Endodermal cell (in vitro differentiated cells): ENCODE measurements around the gene RBMS1. TPM values are rescaled to one million over a fixed set of nuclear protein-coding genes. Genes with fewer than 3 reads are reported as not detected.

Source experiments
- DNase-seq: peaks from one replicate; pipeline ENCODE4 v3.0.0-alpha.2; 2017
- H3K27ac ChIP-seq: 2 replicates; pipeline ENCODE4 v1.5.1; 2013; ENCODE audit warnings: mild to moderate bottlenecking, low read depth, low read length, moderate library complexity
- H3K27me3 ChIP-seq: 2 replicates; pipeline ENCODE4 v1.6.1; 2013; ENCODE audit warnings: mild to moderate bottlenecking, low read length, moderate library complexity; ENCODE audit not compliant: insufficient read depth, control insufficient read depth, poor library complexity, severe bottlenecking
- H3K36me3 ChIP-seq: 2 replicates; pipeline ENCODE4 v1.7.0; 2013; ENCODE audit warnings: mild to moderate bottlenecking, low read length, moderate library complexity; ENCODE audit not compliant: control insufficient read depth, insufficient read depth
- H3K4me1 ChIP-seq: one replicate; pipeline ENCODE4 v1.7.0; 2013; ENCODE audit warnings: low read length; ENCODE audit not compliant: control insufficient read depth, insufficient read depth
- H3K4me3 ChIP-seq: 2 replicates; pipeline ENCODE4 v1.5.1; 2013; ENCODE audit warnings: mild to moderate bottlenecking, low read length, moderate library complexity
- H3K9ac ChIP-seq: 2 replicates; pipeline ENCODE4 v1.6.1; 2013; ENCODE audit warnings: mild to moderate bottlenecking, low read length, moderate library complexity; ENCODE audit not compliant: poor library complexity, severe bottlenecking; ENCODE audit errors: extremely low read depth
- H3K9me3 ChIP-seq: 2 replicates; pipeline ENCODE4 v1.6.1; 2013; ENCODE audit warnings: mild to moderate bottlenecking, low read length, moderate library complexity; ENCODE audit not compliant: control insufficient read depth
- H3K27ac Mint-ChIP-seq: 2 replicates; pipeline ENCODE4 v1.8.0; 2020; ENCODE audit warnings: mixed read lengths
- H3K27me3 Mint-ChIP-seq: 2 replicates; pipeline ENCODE4 v1.8.0; 2021; ENCODE audit warnings: mild to moderate bottlenecking, mixed read lengths; ENCODE audit not compliant: insufficient read depth
- H3K36me3 Mint-ChIP-seq: 2 replicates; pipeline ENCODE4 v1.8.0; 2020; ENCODE audit warnings: low read depth, mixed read lengths
- H3K4me1 Mint-ChIP-seq: 2 replicates; pipeline ENCODE4 v1.8.0; 2020; ENCODE audit warnings: mixed read lengths
- H3K4me3 Mint-ChIP-seq: 2 replicates; pipeline ENCODE4 v1.8.0; 2020; ENCODE audit warnings: mild to moderate bottlenecking, moderate library complexity, mixed read lengths
- H3K9me3 Mint-ChIP-seq: 2 replicates; pipeline ENCODE4 v1.8.0; 2020; ENCODE audit warnings: mild to moderate bottlenecking, mixed read lengths
- WGBS, 2 experiments: methylation state at CpG; one replicate each; pipeline versions ENCODE4 v1.1.5 to v1.1.7; 2013; ENCODE audit warnings: missing lambda C conversion rate in 2 of 2, mixed read lengths in 1 of 2; ENCODE audit not compliant: insufficient coverage in 1 of 2, insufficient read length in 1 of 2; 5-methylcytosine and 5-hydroxymethylcytosine counted together
- total RNA-seq, 2 donors: library from RNA; stranded (reverse); fragmentation: NEBNext Ultra II Directional in 1 of 2; extraction: Animal tissue kit (Norgen Biotek cat#: 25700) in 1 of 2; gene quantifications; 2 replicates in 1 of 2; 3 replicates in 1 of 2; pipeline ENCODE4 v1.2.1, GENCODE V29; 2021
- TF ChIP-seq, protein P1 (sequence below): fragments of 200-600 bp; sonication (generic); conservative IDR thresholded peaks from 2 replicates; pipeline ENCODE4 v1.5.0; 2021; ENCODE audit warnings: antibody characterized with exemption, mild to moderate bottlenecking

Gene RBMS1
- total RNA-seq, 2 donors from 2014 or later = 90.7 to 124 TPM

DNA sequence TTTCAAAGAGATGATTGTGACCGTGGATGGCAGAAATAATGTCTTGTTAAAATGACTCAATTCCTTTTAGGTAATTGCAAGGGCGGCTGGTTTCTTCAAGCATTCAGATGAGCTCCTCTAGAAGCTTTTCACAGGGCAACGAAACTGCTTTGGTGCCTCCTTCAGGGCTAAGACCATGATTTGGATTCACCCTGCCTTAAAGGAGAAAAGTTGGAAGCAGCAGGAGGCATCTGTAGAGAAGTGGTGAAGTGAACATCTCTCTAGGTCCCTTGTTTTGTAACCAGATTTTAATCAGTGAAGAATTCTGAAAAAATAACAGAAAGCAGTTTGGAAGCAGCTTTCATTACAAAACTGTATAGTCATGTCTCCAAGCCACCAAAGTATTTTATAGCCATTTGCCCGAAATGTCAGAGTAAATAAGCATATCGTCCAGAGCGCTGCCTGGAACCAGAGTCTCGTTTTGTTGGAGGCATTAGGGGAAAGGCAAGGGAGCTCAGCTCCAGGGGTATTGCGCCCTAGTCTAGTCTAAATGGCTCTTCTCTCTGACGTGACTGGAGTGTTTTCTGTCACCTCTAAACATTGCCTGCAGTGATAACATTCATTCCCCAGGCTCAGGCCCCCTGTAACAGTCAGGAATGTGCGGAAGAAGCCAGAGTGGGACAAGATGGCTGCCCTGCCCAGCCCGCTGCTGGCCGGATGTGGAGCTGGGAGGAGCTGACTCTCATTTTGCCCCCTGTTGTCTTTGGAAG is 235.7 kb downstream of the RBMS1 start:
- H3K27ac ChIP-seq = no peak overlapping the region
- Mint-ChIP-seq H3K4me3 (no peak overlapping the region), H3K36me3 (no peaks in the 10 kb centered on the region), H3K27me3 (no peaks in the 10 kb centered on the region), H3K4me1 (no peaks in the 10 kb centered on the region), H3K27ac (no peak overlapping the region), H3K9me3 (no peaks in the 10 kb centered on the region)
- DNase-seq = no peak
- H3K4me1 ChIP-seq = no peaks in the 10 kb centered on the region
- H3K9ac ChIP-seq = no peak overlapping the region
- H3K27me3 ChIP-seq = no peaks in the 10 kb centered on the region
- no peaks in the 10 kb centered on the region for H3K36me3 ChIP-seq
- 93 to 96% methylated on average over 9 to 12 of the region's 12 CpGs for WGBS, 2 experiments
- TF ChIP-seq, protein P1, sequence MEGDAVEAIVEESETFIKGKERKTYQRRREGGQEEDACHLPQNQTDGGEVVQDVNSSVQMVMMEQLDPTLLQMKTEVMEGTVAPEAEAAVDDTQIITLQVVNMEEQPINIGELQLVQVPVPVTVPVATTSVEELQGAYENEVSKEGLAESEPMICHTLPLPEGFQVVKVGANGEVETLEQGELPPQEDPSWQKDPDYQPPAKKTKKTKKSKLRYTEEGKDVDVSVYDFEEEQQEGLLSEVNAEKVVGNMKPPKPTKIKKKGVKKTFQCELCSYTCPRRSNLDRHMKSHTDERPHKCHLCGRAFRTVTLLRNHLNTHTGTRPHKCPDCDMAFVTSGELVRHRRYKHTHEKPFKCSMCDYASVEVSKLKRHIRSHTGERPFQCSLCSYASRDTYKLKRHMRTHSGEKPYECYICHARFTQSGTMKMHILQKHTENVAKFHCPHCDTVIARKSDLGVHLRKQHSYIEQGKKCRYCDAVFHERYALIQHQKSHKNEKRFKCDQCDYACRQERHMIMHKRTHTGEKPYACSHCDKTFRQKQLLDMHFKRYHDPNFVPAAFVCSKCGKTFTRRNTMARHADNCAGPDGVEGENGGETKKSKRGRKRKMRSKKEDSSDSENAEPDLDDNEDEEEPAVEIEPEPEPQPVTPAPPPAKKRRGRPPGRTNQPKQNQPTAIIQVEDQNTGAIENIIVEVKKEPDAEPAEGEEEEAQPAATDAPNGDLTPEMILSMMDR = no peak
- H3K4me3 ChIP-seq = no peak overlapping the region
- H3K9me3 ChIP-seq = peaks cover 5% of the 10 kb centered on the region

DNA sequence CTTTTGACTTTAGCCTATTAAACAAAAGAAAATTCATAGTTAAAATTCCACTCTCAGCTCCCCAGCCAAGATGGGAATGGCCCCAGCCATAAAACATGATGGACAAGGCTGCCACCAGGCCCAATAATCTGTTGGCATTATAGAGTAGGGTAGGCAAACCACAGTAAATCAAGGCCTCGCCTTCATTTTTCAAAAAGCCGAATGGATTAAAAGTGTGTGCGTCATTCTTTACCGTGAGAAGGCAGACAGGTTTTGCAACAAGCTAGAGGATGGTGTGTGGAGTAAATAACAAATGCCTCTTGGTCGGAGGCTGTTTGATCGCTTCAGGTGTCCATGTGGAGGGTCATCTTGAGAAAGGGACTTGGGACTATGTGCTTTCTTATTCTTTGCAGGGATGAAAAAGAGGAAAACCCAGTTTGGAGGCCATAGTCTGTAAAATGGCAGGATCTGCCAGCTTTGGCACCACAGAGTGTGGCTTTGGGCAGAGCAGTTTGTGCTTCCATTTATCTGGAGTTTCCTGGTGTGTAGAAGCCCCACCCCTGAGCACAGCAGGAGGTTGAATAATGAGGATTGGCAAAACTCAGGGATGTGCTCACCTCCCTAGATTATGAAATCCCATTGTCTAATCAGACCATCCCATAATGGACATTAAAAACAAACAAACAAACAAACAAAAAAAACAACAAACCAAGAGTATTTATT is 236.4 kb downstream of the RBMS1 start:
- no peaks in the 10 kb centered on the region for H3K36me3 Mint-ChIP-seq
- H3K27me3 Mint-ChIP-seq = no peaks in the 10 kb centered on the region
- H3K27ac ChIP-seq = no peak overlapping the region
- H3K36me3 ChIP-seq = no peaks in the 10 kb centered on the region
- TF ChIP-seq, protein P1 = no peak
- WGBS, 2 experiments = 96 to 97% methylated on average over 6 of the region's 6 CpGs
- DNase-seq = no peak
- no peaks in the 10 kb centered on the region for H3K9me3 Mint-ChIP-seq
- peaks cover 5% of the 10 kb centered on the region for H3K9me3 ChIP-seq
- H3K4me1 Mint-ChIP-seq = peaks cover 2% of the 10 kb centered on the region
- H3K27me3 ChIP-seq = no peaks in the 10 kb centered on the region
- no peak overlapping the region for H3K4me3 Mint-ChIP-seq
- H3K4me3 ChIP-seq = no peak overlapping the region
- H3K4me1 ChIP-seq = no peaks in the 10 kb centered on the region
- H3K9ac ChIP-seq = no peak overlapping the region
- no peak overlapping the region for H3K27ac Mint-ChIP-seq

DNA sequence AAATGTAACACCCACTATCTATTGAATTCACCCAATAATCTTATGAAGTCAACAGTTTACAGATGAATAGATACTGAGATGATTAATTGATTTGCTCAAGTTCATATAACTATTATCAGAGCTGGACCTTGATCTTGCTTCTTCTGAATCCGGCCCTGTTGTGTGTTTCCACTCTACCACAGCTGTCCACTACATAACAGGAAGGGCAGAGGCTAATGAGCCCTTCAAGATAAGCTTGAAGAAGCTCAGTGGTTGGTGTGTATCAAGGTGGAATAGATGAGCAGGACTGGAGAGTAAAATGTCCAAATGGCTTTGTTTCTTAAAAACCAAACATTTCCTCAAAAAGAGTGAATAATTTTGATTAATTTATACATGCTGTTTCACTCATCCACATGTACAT is 237.1 kb downstream of the RBMS1 start:
- WGBS, 2 experiments = 83 to 95% methylated on average over 1 of the region's 1 CpG
- H3K27ac ChIP-seq = no peak overlapping the region

More for the DNA sequence above, 237.1 kb downstream of the RBMS1 start:
- H3K4me3 Mint-ChIP-seq = no peak overlapping the region
- H3K36me3 Mint-ChIP-seq = no peaks in the 10 kb centered on the region
- Histone ChIP-seq H3K4me3 (no peak overlapping the region), H3K9ac (no peak overlapping the region), H3K9me3 (peaks cover 5% of the 10 kb centered on the region), H3K4me1 (no peaks in the 10 kb centered on the region), H3K36me3 (no peaks in the 10 kb centered on the region), H3K27me3 (no peaks in the 10 kb centered on the region)
- TF ChIP-seq, protein P1 = no peak
- no peak for DNase-seq
- H3K27ac Mint-ChIP-seq = no peak overlapping the region
- H3K4me1 Mint-ChIP-seq = peaks cover 3% of the 10 kb centered on the region
- H3K27me3 Mint-ChIP-seq = no peaks in the 10 kb centered on the region
- H3K9me3 Mint-ChIP-seq = no peaks in the 10 kb centered on the region
